Spleen (tissue), 11 donors: ENCODE results near the gene MPDU1. TPM values are rescaled to one million over a fixed set of nuclear protein-coding genes. Genes with fewer than 3 reads are reported as not detected.

Experiments
- DNase-seq: peaks from one replicate; pipeline ENCODE4 v3.0.0-alpha.2; 2020
- H3K27ac ChIP-seq, 8 donors: fragments of 200-600 bp; sonication (generic) in 7 of 8; 1 replicate in 4 of 8; 2 replicates in 4 of 8; pipeline versions ENCODE4 v1.5.0 to v1.8.0; 2016 to 2021; ENCODE audit warnings: inconsistent platforms in 4 of 8, mild to moderate bottlenecking in 4 of 8, moderate library complexity in 1 of 8
- H3K27me3 ChIP-seq, 7 donors: fragments of 200-600 bp; sonication (generic) in 6 of 7; replicated peaks in 1 of 7; 1 replicate in 4 of 7; 2 replicates in 3 of 7; pipeline versions ENCODE4 v1.5.0 to v1.8.0; 2016 to 2021; ENCODE audit warnings: inconsistent platforms in 3 of 7, mild to moderate bottlenecking in 1 of 7
- H3K36me3 ChIP-seq, 6 donors: fragments of 200-600 bp; sonication (generic) in 5 of 6; 1 replicate in 4 of 6; 2 replicates in 2 of 6; pipeline versions ENCODE4 v1.5.0 to v1.8.0; 2016 to 2021; ENCODE audit warnings: inconsistent platforms in 2 of 6
- H3K4me1 ChIP-seq, 6 donors: fragments of 200-600 bp; sonication (generic) in 5 of 6; 1 replicate in 3 of 6; 2 replicates in 3 of 6; pipeline versions ENCODE4 v1.5.0 to v1.8.0; 2016 to 2021; ENCODE audit warnings: inconsistent platforms in 3 of 6
- H3K4me3 ChIP-seq, 8 donors: fragments of 200-600 bp; sonication (generic) in 7 of 8; 1 replicate in 4 of 8; 2 replicates in 4 of 8; pipeline versions ENCODE4 v1.5.0 to v1.8.0; 2016 to 2021; ENCODE audit warnings: inconsistent platforms in 4 of 8, mild to moderate bottlenecking in 4 of 8, moderate library complexity in 2 of 8
- H3K9me3 ChIP-seq, 8 donors: fragments of 200-600 bp; sonication (generic) in 7 of 8; 1 replicate in 4 of 8; 2 replicates in 4 of 8; pipeline versions ENCODE4 v1.5.0 to v1.8.0; 2016 to 2021; ENCODE audit warnings: inconsistent platforms in 4 of 8
- CTCF ChIP-seq, 11 experiments: fragments of 200-600 bp in 7 of 11; fragments of 450-650 bp in 4 of 11; sonication (generic) in 4 of 11; IDR thresholded peaks in 8 of 11; conservative IDR thresholded peaks in 3 of 11; 1 replicate in 7 of 11; 2 replicates in 4 of 11; pipeline versions ENCODE4 v1.4.0 to v1.8.0; 2016 to 2021; ENCODE audit warnings: antibody characterized with exemption in 11 of 11, inconsistent platforms in 4 of 11, mild to moderate bottlenecking in 1 of 11
- POLR2A ChIP-seq, 3 donors: fragments of 450-650 bp; IDR thresholded peaks; one replicate each; pipeline ENCODE4 v1.5.1; 2017; ENCODE audit warnings: antibody characterized with exemption in 3 of 3, mild to moderate bottlenecking in 1 of 3
- POLR2AphosphoS5 ChIP-seq, 3 donors: sonication (generic); formaldehyde crosslinking; IDR thresholded peaks; one replicate each; pipeline ENCODE4 v1.5.1; 2017; ENCODE audit warnings: antibody characterized with exemption in 3 of 3
- WGBS, 5 donors: extraction: QIAGEN DNeasy Blood & Tissue Kit in 3 of 5; methylation state at CpG; one replicate each; pipeline versions ENCODE4 v1.1.5 to v1.1.7; 2013 to 2018; 5-methylcytosine and 5-hydroxymethylcytosine counted together
- intact Hi-C: fragments of 100-400 bp; cut with DNase I; formaldehyde crosslinking; loops from one replicate; pipeline ENCODE4 v1.15.0; 2023; ENCODE audit warnings: low total_unique reads
- polyA plus RNA-seq, 3 donors: library from polyadenylated mRNA; stranded (reverse); fragments of 200-250 nt; gene quantifications; one replicate each; pipeline ENCODE4 v1.2.1, GENCODE V29; 2013
- total RNA-seq, 7 donors: library from RNA; depleted of rRNA in 3 of 7; stranded (reverse); fragments of >200 nt in 3 of 7; fragmentation: NEBNext Ultra II Directional in 4 of 7; extraction: Animal tissue kit (Norgen Biotek cat#: 25700) in 4 of 7; gene quantifications; one replicate each; pipeline versions ENCODE4 v1.1.0 to v1.2.1, GENCODE V29; 2016 to 2021
- donor health status: healthy with polysubstance abuse.
- donor health status: DM: no; HTN: no; CAD: no; lungs with moderate emphysema.
- donor health status: DM: no; HTN: no; CAD: no.
- donor health status: Bipolar disorder and iron deficiency.
- donor health status: healthy.
- donor health status: DM: no; HTN: no; CAD: no.
- donor health status: DM: yes; HTN: yes; CAD: no.

MPDU1 gene
- total and polyA plus RNA-seq, 10 donors = 35.5 to 163 (median 55.4) TPM

- H3K9me3 ChIP-seq = peaks cover 0 to 16% (median 8%) of the 10 kb centered on the region in 8 donors
- H3K36me3 ChIP-seq = no peaks in the 10 kb centered on the region
- H3K4me3 ChIP-seq = no peak overlapping the region
- no peak overlapping the region for H3K27ac ChIP-seq
- H3K4me1 ChIP-seq = peaks cover 0 to 6% (median 0%) of the 10 kb centered on the region in 6 donors
- H3K27me3 ChIP-seq = no peaks in the 10 kb centered on the region
- no peak for TF ChIP-seq POLR2A (IDR thresholded peaks at IDR 0.05)
- no peak for TF ChIP-seq CTCF (IDR thresholded peaks at IDR 0.05 in 8 of 11, conservative IDR thresholded peaks at IDR 0.05 in 3 of 11)
- TF ChIP-seq POLR2AphosphoS5 (IDR thresholded peaks at IDR 0.05) = no peak
- 89 to 97% (median 93%) methylated on average over 8 to 9 of the region's 9 CpGs for WGBS, 5 donors
- DNase-seq = no peak
- intact Hi-C loops = no loop called here
Measured at GRCh38 chr17:7541074-7541621, 42.5 kb upstream of the MPDU1 start.

- WGBS, 5 donors = 62 to 80% (median 69%) methylated on average over 6 of the region's 6 CpGs
- H3K9me3 ChIP-seq = no peaks in the 10 kb centered on the region
- no peaks in the 10 kb centered on the region for H3K36me3 ChIP-seq
- peak overlapping the region in 4 of 8 donors; percentile 14 to 50 (median 37) for H3K27ac ChIP-seq
- no peak for DNase-seq
- TF ChIP-seq POLR2AphosphoS5 (IDR thresholded peaks at IDR 0.05) (no peak), CTCF (IDR thresholded peaks at IDR 0.05 in 8 of 11, conservative IDR thresholded peaks at IDR 0.05 in 3 of 11) (no peak), POLR2A (IDR thresholded peaks at IDR 0.05) (no peak)
- H3K4me3 ChIP-seq = no peak overlapping the region
- H3K27me3 ChIP-seq = no peaks in the 10 kb centered on the region
- intact Hi-C loops = no loop called here
- H3K4me1 ChIP-seq = peaks cover 4 to 30% (median 25%) of the 10 kb centered on the region in 6 donors
Measured at GRCh38 chr17:7544911-7545310, 38.7 kb upstream of the MPDU1 start.

GRCh38 chr17:7548585-7549400, 34.9 kb upstream of the MPDU1 start, which contains the start of gene TNFSF12:
Gene TNFSF12, plus strand, starts transcription at chr17:7549058. Its CDS starts 96 bp downstream, at chr17:7549154.
- H3K4me3 ChIP-seq = peak within 1 kb of the TSS; percentile 60 to 82 (median 64)
- WGBS, 5 donors = 0 to 5% (median 2%) methylated on average over 17 to 65 of the region's 65 CpGs
- peak; percentile 94 for DNase-seq
- peak within 1 kb of the TSS; percentile 87 to 97 (median 93) for H3K27ac ChIP-seq
- peaks cover 0 to 23% (median 0%) of the 10 kb centered on the region in 6 donors for H3K36me3 ChIP-seq
- TF ChIP-seq POLR2AphosphoS5 (IDR thresholded peaks at IDR 0.05) (peak; percentile 83 to 90 (median 89)), CTCF (IDR thresholded peaks at IDR 0.05 in 8 of 11, conservative IDR thresholded peaks at IDR 0.05 in 3 of 11) (peak in 5 of 11 experiments; percentile 8 to 24 (median 18)), POLR2A (IDR thresholded peaks at IDR 0.05) (peak in 1 of 3 donors; percentile 41)
- H3K4me1 ChIP-seq = peaks cover 15 to 67% (median 59%) of the 10 kb centered on the region in 6 donors
- intact Hi-C loops = no loop called here
- H3K27me3 ChIP-seq = no peaks in the 10 kb centered on the region
- H3K9me3 ChIP-seq = no peaks in the 10 kb centered on the region
